ENCODE measurements around the gene SNAP23.

Gene SNAP23

DNA sequence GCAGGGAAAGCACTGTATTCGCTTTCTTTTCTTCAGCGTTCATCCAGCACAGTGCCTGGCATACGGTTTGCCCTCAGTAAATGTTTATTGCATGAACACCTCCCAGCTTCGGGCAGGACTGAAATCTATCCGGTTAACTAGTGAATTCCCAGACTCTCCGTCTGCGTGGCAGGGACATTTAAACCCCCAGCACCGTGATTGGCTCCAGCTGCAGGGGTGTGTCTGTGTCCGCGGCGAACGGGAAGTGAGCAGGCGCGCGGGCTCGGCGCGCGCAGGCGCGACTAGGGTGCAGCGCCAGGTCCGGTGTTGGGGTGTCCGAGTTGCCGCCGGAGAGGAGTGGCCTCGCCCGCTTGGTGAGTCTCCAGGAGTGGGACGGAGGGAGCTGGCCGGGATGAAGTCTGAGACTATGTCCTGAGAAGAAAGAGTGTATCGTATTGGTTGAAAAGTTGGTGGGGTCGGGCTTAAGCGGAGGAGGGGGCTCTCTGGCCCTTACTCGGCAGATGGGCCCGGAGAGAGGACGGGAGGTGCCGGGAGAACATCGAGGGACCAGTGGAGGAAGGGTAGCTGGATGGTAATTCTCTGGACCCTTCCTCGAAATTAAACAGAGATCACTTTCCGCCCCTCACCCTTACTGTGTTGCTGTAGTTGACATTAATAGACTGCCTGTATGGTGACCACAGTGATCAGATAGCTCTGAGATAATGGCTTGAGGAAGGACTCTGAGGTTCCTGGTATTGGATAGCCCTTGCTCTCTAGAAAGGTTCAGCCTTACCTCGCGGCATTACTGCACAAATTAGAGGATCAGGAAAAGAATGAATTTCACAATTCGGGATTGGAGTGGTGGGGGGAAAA lies at the start of gene SNAP23:
Gene SNAP23, plus strand, starts transcription at position 274 of the 852 bp plus-strand sequence. CDS start 16,213 bp downstream, outside the sequence.
- DNase-seq = peak; percentile 82 to 90

DNA sequence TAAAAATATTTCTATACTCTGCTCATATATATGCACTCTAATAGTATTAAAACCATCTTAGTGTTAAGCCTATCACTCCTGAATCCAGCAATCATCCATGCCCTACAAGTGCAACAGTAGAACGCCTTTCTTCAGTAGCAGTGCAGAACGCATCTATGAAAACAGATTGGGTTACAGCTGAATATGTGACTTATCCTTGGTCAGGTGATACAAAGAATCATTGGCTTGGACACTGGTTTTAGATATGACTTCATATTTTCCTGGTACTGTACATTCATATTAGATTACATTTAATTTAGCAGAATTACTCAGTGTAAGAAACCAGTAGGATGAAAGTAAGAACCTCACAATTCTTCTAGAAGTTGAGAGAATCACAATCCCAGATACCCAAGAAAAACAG lies 47.8 kb upstream of the SNAP23 start:
- DNase-seq = no peak

- DNase-seq = no peak
Observed at GRCh38 chr15:42448281-42448680, 47.2 kb upstream of the SNAP23 start.

DNA sequence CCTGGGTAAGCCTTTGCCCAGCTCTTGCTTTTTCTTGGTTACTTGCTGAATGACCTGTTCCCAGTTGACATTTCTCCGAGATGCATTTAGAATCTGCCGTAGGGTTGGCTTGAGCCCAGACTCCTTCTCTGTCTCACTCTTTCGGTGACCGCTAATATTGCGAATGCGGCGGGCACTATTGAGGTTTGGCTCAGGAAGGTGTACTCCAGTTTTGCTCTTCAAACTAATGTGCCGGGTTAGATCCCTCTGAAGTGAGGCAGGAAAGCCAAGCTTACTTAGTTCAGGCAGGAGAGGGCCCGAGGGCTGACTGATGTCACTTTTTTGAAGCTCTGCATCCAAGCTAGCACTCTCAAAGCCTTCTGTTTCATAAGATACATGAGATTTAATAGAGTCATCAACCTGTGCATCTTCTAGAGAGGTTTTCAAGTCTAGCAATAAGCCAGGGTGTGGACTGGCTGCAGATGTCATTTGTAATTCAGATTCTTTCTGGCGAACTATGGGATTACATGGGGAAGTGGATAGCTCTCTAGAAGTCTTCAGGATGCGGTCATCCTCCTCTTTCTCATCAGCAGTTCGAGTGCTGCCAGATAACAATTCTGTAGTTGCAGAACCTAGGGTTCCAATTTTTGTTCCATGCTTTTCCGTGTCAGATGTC lies 45.5 kb upstream of the SNAP23 start:
- DNase-seq = no peak

DNA sequence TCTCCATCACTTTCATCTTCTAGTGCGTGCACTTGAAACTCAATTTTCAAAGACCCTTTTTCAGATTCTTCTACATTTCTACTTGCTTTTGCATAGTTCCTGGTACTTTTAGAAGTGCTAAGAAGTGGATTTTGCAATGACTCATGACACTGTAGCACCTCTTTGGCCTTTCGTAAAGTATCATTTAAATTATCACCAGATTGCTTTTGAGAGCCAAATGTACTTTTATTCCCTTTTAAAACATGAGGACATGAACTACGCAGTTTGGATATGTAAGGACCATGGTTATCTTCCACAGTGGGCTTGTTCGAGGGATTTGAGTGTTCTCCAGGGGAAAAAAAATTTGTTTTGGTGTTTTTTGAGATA lies 45.0 kb upstream of the SNAP23 start:
- DNase-seq = no peak

- DNase-seq = no peak
Observed at GRCh38 chr15:42453826-42454225, 41.6 kb upstream of the SNAP23 start.

DNA sequence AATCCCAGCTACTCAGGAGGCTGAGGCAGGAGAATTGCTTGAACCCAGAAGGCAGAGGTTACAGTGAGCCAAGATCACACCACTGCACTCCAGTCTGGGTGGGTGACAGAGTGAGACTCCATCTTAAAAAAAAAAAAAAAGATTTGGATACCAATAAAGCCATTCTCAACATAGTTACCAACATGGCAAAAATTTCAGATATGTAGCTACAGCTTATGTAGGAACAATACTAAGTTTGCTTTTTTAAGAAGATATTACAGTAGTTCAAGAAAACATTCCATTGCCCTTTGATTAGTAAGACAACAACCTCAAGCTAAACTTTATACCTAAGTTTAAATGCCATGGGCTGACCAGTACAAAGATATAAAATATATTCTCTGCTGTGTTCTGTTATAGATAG lies 38.9 kb upstream of the SNAP23 start:
- DNase-seq = no peak

- no peak for DNase-seq
Observed at GRCh38 chr15:42456971-42457370, 38.5 kb upstream of the SNAP23 start.

- DNase-seq = peak; percentile 18 to 67
Observed at GRCh38 chr15:42457445-42458442, 37.7 kb upstream of the SNAP23 start.

DNA sequence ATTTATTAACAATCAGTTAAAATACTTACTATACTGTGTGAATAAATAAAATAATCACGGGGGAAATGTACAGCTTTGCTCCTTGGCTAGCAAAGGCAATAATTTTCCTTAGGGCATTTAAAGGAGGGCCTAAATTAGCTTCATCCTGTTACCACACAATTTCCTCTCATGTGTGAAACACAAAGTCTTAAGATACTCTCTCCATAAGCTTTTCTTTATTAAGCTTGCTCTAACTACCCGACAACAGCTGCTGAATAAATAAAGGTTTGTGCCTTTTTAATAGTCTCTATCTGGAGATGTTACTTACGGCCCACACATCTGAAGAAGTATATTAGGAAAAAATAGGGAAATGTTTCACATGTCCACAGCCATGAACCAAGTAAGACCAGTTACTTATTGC lies 34.2 kb upstream of the SNAP23 start:
- DNase-seq = no peak

GRCh38 chr15:42465520-42466259 lies 29.7 kb upstream of the SNAP23 start:
- no peak for DNase-seq

GRCh38 chr15:42471002-42471401 lies 24.4 kb upstream of the SNAP23 start:
- no peak for DNase-seq

GRCh38 chr15:42474827-42475226 lies 20.6 kb upstream of the SNAP23 start:
- DNase-seq = no peak

- no peak for DNase-seq
Observed at GRCh38 chr15:42482701-42483100, 12.7 kb upstream of the SNAP23 start.

- no peak for DNase-seq
Observed at GRCh38 chr15:42483677-42484076, 11.8 kb upstream of the SNAP23 start.

GRCh38 chr15:42490291-42490670 lies 5.2 kb upstream of the SNAP23 start:
- DNase-seq = no peak

GRCh38 chr15:42490671-42491538 lies 4.5 kb upstream of the SNAP23 start, which contains the start of gene ZNF106:
Gene ZNF106 (minus strand): TSS chr15:42491141. CDS start chr15:42472289, 18,852 bp downstream.
- peak; percentile 89 to 93 for DNase-seq

GRCh38 chr15:42491539-42492225 lies 3.8 kb upstream of the SNAP23 start:
- no peak for DNase-seq

GRCh38 chr15:42493679-42494078 lies 1.8 kb upstream of the SNAP23 start:
- no peak for DNase-seq

- peak; percentile 10 to 20 for DNase-seq
Observed at GRCh38 chr15:42494998-42495360, 455 bp upstream of the SNAP23 start.
